Uterus (tissue), 2 donors: ENCODE measurements around the gene FAM227B.
"Not testable (repeated sequence)": the region's sequence is repeated elsewhere in the genome, so short reads cannot be mapped to it uniquely, and the experiment has no call there.

Experiments
- CTCF ChIP-seq, 4 experiments: fragments of 200-600 bp in 2 of 4; fragments of 450-650 bp in 2 of 4; sonication (generic) in 2 of 4; IDR thresholded peaks; one replicate each; pipeline ENCODE4 v1.5.1; 2016 to 2019; ENCODE audit warnings: antibody characterized with exemption in 4 of 4, mild to moderate bottlenecking in 2 of 4, moderate library complexity in 1 of 4
- POLR2A ChIP-seq, 2 donors: fragments of 450-650 bp; IDR thresholded peaks; one replicate each; pipeline ENCODE4 v1.6.1; 2016; ENCODE audit warnings: antibody characterized with exemption in 2 of 2, mild to moderate bottlenecking in 1 of 2, moderate library complexity in 1 of 2

- TF ChIP-seq CTCF, POLR2A (IDR thresholded peaks at IDR 0.05): not testable (repeated sequence)
These were observed 107.9 kb downstream of the FAM227B start for GRCh38 chr15:49512739-49513138.
